ENCODE data around the gene CNTLN. TPM values are rescaled to one million over a fixed set of nuclear protein-coding genes. Genes with fewer than 3 reads are reported as not detected.
A peak's percentile ranks its signal among the peaks of the same experiment; 100 is the strongest.
"Not testable (repeated sequence)": the region's sequence is repeated elsewhere in the genome, so short reads cannot be mapped to it uniquely, and the experiment has no call there.

The CNTLN gene
- polyA plus RNA-seq, 12 donors = 6.3 to 16.1 (median 10.3) TPM; not detected in 1

DNA sequence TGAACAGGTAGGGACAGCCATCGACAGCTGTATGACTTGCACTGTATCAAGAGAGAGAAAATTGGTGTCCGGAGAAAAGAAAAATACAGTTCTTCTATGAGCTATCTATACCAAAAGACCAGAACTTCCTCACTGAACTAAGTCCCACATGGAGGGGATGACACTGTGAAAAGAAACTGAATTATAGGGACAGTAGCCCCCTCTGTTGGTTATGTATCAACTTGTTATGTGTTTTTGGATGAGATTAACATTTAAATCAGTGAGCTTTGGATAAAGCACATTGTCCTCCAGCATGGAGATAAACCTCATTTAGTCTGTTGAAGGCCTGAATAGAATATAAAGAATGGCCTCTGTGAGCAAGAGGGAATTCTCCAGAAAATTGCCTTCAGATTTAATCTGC, 267.5 kb downstream of the CNTLN start:
- no peak for DNase-seq

DNA sequence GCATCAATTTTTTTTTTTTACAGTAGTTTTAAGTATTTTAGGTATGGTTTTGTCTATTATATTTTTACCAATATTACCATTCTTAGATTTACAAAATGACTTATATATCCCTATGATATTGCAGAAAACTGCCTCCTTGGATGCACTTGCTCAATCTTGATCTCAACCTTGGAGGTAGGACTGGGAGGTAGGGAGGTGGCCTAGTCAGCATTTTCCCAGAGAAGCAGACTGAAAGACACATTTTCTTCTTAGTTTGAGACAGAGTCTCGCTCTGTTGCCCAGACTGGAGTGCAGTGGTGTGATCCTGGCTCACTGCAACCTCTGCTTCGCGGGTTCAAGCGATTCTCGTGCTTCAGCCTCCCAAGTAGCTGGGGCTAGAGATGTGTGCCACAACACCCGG, 268.7 kb downstream of the CNTLN start:
- DNase-seq = no peak

DNA sequence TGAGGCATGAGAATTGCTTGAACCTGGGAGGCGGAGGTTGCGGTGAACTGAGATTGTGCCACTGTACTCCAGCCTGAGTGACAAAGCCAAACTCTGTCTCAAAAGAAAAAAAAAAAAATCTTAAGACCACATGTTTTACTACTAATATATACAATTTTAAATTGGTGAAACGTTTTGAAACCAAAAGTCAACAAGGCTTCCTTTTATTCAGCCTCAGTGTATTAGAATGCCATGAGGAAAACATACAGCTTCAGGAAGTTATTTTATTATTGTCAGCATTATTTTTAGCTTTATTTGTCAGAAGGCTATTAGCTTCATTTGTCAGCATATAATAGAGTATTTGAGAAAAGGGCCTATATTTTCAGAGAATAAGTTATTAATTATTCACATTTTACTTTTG, 280.1 kb downstream of the CNTLN start:
- DNase-seq = no peak

DNA sequence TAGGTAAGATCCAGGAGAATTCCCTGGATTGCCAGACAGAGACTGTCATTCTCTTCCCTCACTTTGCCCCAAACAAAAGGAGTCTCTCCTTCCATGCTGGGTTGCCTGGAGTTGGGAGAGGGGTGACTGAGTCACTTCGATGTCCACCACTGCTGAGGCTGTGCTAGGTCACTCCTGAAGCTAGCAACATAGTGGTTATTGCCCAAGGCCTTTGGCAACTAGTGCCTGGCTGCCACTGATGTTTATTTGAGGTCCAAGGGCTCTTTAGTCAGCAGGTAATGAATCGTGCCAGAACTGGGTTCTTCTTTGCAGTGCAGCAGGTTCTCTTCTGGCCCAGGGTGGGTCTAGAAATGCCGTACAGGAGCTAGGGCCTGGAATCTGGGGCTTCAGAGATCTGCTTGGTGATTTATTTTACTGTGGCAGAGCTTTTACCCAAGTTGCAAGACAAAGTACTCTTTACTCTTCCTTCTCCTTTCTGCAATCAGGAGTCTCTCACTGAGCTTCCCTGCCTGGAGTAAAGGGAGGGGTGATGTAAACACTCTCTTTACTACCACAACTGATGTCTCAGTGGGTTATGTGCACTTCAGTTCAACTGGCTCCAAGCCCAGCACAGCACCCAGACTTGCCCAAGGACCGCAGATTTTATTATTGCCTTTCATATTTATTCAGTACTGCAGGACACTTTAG, 288.3 kb downstream of the CNTLN start:
- no peak for DNase-seq

DNA sequence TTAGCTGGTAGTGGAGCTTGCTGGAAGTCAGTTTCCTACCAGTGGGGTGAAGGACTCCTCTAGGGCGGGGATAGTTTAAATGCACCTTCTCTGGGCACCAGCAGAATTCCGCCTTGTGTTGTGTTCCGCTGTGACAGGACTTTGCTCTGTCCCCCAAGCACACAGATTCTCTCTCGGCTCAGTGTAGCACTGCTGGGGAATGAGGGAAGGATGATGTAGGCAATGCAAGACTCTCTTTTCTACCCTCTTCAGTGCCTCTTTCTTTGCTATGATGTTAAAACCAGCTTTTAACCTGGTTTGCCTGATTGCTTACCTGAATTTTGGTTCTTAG, 288.8 kb downstream of the CNTLN start:
- no peak for DNase-seq

DNA sequence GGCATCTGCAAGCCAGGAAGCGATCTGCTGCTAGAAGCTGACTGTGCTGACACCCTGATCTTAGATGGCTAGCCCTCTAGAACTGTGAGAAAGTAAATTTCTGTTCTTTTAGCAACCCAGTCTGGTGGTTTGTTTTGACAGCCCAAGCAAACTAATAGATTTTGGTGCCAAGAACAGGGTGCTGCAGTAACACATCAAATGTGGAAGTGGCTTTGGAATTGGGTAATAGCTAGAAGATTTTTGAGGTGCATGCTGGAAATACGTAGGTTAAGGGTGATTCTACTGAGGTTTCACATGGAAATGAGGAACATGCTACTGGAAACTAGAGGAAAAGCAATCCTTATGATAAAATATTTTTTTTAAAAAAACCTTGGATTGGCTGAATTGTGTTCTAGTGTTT, 290.5 kb downstream of the CNTLN start:
- no peak for DNase-seq

DNA sequence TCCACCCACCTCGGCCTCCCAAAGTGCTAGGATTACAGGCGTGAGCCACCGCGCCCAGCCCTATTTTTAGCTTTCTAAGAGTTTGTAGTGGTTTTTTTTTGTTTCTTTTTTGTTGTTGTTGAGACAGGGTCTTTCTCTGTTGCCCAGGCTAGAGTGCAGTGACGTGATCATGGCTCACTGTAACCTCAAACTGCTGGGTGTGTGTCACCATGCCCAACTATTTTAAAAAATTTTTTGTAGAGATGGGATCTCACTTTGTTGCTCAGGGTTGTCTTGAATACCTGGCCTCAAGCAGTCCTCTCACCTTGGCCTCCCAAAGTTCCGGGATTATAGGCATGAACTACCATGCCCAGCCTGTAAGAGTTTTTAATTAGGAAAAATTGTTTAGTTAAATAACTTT, 298.7 kb downstream of the CNTLN start:
- no peak for DNase-seq

DNA sequence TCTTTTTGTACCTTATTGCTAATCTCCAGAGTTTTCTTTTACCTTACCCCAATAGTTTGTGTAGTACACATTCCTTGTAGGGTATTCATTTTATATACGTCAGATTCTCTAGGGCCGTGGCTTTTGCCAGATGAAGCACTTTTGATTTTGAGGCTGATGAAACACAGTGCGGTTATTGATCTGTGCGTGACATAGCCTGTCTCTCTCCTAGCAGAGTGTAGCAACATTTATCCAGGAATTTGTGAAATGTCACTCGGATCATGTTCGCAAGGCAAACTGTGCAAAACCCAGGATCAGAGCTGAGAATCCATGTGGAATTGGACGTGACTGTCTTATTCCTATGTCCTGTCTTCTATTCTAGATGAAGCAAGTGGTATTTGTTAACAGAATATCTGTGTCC, 302.0 kb downstream of the CNTLN start:
- DNase-seq = no peak

DNA sequence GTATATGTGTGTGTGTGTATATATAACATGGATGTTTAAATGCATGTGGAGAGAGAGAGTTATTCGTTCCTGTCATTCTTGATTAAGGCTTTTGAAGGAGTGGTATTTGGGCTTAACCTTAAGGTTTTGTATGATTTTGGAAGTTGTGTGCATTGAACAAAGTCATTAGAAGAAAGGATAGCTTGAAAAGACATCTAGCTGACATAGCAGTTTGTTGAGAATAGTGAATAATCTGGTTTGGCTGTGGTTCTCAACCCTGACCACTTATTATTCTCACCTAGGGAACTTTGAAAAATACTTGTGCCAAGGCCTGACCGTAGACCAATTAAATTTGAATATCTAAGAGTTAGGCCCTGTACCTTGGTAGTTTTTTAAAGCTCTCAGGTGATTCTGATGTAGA, 303.0 kb downstream of the CNTLN start:
- no peak for DNase-seq

DNA sequence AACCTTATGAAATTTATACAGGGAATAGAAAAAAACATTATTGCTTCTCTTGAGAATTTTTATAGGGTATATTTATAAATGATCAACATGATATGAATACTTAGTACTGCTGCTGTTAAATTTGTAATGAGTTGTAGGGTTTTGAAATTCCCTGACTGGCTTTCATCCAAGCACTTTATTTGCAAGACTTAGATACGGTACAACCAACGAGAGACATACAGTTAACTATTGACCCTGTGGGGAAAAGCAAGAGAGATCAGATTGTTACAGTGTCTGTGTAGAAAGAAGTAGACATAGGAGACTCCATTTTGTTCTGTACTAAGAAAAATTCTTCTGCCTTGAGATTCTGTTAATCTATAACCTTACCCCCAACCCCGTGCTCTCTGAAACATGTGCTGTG, 310.3 kb downstream of the CNTLN start:
- not testable (repeated sequence) for DNase-seq

DNA sequence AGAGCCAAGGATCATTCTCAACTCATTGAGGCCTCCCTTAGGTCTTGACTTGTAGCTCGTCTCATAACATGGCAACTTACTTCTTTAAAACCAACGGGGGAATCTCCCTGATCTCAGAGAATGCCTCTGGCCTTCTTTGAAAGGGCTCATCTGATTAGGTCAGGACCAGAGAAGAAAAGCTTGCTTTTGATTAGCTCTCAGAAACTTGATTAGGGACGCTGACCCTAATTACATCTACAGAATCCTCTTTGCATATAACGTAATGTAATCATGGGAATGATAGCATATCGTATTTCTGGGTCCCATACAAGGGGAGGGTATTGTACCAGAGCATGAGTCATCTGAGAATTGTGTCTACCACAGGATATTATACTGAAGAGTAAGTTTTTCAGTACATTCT, 318.9 kb downstream of the CNTLN start:
- DNase-seq = no peak

DNA sequence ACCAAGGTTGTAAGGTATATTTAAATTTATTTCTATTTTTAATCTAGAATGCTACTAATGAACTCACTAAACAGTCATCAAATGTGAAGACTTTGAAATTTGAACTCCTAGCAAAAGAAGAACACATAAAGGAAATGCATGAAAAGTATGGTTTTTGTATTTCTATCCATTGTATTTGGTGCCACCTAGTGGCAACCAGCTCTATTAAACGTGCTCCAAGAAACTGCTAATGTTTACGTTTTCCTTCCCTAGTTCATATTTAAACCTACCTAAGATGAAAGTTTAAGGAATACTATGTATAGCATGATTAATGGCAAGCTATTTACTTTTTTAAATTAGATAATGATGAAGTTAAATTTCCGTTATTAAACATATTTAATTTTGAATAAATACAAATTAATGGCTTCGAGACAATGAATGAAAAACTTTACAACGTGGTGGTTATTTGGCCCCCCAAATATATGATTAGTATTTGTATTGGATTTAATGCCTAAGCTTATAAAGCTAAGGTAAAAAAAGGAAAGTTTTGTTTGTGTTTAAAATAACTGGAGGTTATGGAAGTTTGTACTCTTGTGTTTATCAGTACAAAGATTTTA, 328.1 kb downstream of the CNTLN start:
- DNase-seq = peak; percentile 75

DNA sequence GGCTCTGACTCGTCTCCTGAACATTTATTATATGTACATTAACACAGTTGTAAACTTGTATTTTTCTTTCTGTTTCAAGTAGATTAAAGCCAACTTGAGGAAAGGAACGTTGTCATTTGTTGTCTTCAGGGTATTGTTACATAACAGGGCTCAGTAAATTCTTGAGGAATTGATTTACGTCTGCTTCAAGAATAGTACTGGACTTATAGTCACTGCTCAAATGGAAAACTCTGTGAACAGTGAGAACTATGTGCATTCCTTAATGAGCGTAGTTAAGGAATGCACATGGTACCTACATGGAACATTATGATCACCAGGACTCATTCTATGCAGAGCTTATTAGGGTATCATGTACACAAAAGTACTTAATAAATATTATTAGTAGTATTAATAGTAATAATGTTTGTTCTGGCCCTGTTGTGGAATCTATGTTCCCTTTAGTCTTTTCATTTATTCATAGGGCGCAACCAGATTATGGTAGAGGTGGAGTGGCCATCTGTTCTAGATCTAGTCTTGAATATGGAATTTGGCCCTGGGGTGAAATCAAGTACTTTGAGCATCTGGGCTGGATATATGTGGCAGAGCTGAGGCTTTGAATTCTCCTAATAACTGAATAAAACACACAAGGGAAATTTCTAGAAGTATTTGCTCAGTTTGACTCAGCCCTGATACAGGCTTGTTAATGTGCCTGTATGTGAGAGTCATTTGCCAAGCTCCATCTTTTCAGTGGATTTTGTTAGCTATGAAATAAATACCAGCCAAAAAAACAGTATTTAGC, 335.4 kb downstream of the CNTLN start:
- DNase-seq = no peak

DNA sequence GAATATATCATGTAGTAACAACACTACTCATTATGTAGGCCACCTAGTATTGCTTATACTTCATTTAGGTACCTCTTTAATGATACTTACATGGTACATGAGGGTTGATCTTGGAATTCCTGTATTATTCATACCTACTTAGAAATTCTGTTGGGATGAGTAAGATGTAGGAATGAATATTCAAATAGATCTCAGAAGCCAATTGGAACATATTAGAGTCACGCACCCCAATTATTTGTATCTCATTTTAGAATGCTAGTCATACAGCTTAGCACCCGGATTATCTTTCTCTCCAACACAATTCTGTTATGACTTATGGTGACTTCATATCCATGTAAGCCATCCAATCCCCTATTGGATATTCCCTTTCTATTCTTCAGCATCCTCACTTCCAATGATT, 337.3 kb downstream of the CNTLN start:
- DNase-seq = no peak

DNA sequence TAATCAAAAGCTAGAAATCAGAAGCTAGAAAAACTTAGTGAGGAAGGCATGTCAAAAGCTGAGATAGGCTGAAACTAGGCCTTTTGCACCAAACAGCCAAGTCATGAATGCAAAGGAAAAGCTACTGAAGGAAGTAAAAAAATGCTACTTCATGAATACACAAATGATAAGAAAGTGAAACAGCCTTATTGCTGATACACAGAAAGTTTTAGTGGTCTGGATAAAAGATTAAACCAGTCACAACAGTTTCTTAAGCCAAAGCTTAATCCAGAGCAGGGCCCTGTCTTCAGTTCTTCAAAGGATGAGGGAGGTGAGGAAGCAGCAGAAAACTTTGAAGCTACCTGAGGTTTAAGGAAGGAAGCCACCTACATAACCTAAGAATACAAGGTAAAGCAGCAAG, 341.6 kb downstream of the CNTLN start:
- no peak for DNase-seq

DNA sequence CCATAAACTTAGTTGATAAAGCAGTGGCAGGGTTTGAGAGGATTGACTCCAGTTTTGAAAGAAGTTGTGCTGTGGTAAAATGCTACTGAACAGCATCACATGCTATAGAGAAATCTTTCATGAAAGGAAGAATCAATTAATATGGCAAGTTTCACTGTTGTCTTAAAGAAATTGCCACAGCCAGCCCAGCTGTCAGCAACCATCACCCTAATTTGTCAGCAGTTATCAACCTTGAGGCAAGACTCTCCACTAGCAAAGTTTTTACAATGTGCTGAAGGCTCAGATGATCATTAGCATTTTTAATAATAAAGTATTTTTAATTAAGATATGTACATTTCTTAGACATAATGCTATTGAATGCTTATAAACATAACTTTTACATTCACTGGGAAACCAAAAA, 343.0 kb downstream of the CNTLN start:
- no peak for DNase-seq

DNA sequence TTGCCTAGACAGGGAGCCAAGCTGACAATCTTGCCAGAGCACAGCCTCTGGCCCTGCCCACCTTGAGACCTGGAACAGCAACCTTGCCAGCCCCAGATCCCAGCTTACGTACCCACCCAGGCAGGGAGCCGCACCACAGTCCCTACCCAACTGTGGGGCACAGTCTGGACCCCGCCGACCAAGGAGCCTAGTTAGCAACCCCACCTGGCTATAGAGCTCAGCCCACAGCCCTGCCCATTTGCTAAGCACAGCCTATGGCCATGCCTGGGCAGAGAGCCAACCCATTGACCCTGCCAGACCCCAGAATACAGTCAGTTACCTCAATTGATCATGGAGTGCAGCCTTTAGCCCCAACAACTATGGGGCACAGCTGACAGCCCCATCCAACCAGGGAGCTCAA, 346.1 kb downstream of the CNTLN start:
- no peak for DNase-seq

DNA sequence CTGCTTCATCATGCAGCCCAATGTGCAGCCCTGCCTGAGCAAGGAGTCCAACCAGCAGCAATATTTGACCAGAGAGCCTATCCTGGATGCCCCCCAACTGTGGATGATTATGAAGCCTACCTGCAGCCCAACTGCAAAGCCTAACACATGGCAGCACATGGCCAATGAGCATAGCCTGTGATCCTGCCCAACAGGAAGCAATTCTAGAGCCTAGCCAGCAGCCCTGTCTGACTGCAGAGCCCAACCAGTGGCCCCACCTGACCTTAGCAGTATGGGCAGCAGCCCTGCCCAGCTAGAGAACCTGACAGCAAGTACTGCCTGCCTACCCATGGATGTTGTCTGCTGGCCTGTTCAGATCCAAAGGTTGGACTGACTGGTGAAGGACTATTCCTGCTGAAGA, 346.7 kb downstream of the CNTLN start:
- no peak for DNase-seq

DNA sequence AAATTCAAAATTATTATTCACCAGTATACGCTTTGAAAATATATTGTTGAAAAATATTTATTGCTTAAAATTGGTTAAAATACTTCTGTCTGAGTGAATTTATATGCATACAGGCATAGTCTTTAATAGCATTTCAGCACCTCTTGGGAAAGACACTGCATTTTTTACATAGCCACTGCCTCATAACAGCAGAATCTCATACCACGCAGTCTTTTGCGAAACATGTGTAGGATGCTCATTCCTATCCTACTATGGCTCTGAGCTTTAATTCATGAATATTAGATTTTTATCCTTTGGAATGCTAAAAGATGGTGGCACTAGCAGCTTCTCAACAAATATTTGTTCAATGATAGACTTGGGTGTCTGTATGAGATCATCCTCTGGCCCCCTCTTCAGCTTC, 350.1 kb downstream of the CNTLN start:
- DNase-seq = no peak

DNA sequence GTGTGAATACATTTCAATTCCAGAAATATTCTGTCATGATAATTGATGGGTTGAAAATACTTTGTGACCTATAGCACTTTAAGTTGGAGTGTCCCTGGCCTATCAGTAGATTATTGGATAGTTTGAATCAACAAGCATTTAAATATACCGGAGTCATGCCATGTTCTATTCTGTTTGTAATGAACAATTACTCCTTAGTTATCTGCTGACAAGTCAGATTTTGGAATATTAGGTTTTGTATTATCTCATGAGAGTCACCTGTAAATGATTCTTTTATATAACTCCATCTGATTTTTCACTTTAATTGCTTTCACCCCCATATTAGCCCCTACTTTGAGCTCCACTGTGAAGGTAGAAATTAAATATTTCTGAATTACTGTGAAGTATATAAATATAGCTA, 351.6 kb downstream of the CNTLN start:
- no peak for DNase-seq

DNA sequence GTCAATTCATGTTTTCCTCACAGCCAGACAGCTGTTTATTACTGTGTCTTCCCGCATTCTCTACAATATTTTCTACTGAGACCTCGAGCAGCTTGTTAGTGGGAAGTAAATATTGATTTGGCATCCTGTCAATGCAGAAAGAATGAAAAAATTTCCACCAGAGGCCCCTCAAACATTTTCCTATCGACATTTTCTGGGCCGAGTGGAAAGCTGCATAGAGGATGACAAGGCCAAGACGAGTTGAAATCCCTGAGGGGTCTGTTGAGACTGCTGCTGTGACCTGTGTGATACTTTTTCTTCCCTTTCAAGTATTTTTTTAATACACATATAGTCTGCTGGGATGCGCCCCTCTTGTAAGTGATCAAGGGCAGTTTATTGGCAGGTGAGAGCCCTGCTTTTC, 352.6 kb downstream of the CNTLN start:
- peak; percentile 18 for DNase-seq

DNA sequence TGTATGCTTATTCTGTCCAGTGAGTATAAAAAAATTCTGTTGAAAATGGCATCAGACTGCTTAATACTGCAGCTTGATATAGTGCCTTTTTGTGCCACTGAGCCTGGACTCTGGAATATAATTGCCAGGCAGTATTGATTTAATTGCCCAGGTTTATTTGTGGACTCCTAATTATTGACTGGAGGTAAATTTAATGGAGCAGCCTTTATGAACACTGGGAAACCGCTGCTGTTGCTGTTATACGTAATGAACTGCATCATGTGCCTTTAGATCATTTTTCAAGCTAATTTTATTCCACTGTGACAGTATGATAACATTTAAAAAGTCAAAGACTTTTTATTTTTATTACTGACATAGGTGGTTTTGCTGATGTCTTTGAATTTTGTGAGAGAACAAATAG, 353.8 kb downstream of the CNTLN start:
- no peak for DNase-seq

DNA sequence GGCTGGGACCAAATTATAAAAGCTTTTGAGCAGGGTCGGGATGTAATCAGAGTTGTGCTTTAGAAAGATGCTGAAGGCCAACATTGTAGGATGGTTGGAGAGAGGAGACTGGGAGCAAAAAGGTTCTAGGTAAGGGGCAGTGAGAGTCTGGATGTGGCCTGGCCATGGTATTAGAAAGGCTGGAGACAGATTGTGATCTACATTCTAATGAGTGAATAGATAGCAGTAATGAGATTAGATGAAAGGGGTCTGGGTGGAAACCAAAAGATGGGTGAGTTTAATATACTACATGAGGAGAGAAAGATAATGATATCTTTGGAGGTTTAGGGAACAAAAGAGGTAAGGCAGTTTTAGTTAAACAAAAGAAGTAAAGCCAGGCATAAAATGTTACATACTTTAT, 355.3 kb downstream of the CNTLN start:
- no peak for DNase-seq

DNA sequence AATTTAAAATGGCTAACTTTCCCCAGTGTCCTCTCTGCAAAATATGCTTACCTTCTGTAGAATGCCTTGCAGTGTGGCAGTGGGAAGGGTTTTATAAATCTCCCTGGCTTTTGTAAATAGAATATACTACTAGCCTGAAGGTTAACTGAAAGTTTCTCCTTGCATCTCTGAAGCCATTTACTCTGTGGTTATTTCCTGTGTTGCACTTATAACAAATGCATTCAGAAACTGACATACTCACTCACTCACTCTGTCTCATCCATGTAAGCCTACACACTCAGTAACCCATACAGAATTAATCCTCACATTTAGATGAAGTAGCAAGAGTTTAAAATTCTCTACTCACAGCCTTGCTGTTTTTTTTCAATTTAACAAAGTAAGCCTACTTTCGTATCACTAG, 356.9 kb downstream of the CNTLN start:
- DNase-seq = no peak
